HepG2 (cell line): ENCODE measurements around the gene ATP5PF. TPM values are rescaled to one million over a fixed set of nuclear protein-coding genes. Genes with fewer than 3 reads are reported as not detected.

ENCODE experiments used
- ATAC-seq: fragments of 200-7000 bp; cut with Tn5 transposase; 3 replicates; pipeline ENCODE4 v1.9.1; 2020; ENCODE audit warnings: mild to moderate bottlenecking, moderate library complexity
- BruUV-seq: library from RNA; stranded (reverse); fragments of 400-500 nt; replicated peaks from 2 replicates; lab custom pipeline; 2021; lab: Mats Ljungman, UMichigan
- CTCF ChIA-PET: fragments of 300-600 bp; formaldehyde crosslinking; extraction: SDS; loops from one replicate; lab custom pipeline; 2021; ENCODE audit warnings: low total read pairs, inconsistent platforms, low intra/inter-chr PET ratio; lab: Yijun Ruan, JAX
- POLR2A ChIA-PET: fragments of 350-600 bp; sonication (Branson Sonifier 250); formaldehyde crosslinking; loops from one replicate; lab custom pipeline; 2020; ENCODE audit warnings: antibody characterized with exemption, inconsistent platforms; lab: Yijun Ruan, JAX
- DNase-seq: peaks from one replicate; pipeline ENCODE4 v3.0.0-alpha.2; 2015; ENCODE audit warnings: low spot score
- FAIRE-seq: peaks from 3 replicates; lab custom pipeline; 2011; peaks lifted over from hg19 to GRCh38; lab: Jason Lieb, UNC
- H2AFZ ChIP-seq: one replicate; pipeline ENCODE4 v1.6.1; 2011; ENCODE audit warnings: low read length, inconsistent platforms
- H3K27ac ChIP-seq: fragments of 300-600 bp; 3 replicates; pipeline ENCODE4 v1.8.0; 2011; ENCODE audit warnings: mixed run types, mild to moderate bottlenecking, mixed read lengths, low read length, inconsistent platforms; ENCODE audit not compliant: insufficient read depth; ENCODE audit errors: extremely low read length
- H3K27me3 ChIP-seq, 2 experiments: fragments of 200-600 bp in 1 of 2; 2 replicates in 1 of 2; 3 replicates in 1 of 2; pipeline versions ENCODE4 v1.6.0 to v1.8.0; 2011; ENCODE audit warnings: low read length in 2 of 2, mild to moderate bottlenecking in 2 of 2, moderate library complexity in 2 of 2, inconsistent platforms in 1 of 2; ENCODE audit not compliant: insufficient read depth in 2 of 2, control insufficient read depth in 1 of 2
- H3K36me3 ChIP-seq, 2 experiments: fragments of 200-600 bp in 1 of 2; replicated peaks in 1 of 2; 2 replicates in 1 of 2; 3 replicates in 1 of 2; pipeline versions ENCODE4 v1.5.1 to v1.8.0; 2011; ENCODE audit warnings: low read length in 2 of 2, inconsistent platforms in 1 of 2; ENCODE audit not compliant: insufficient read depth in 2 of 2, control insufficient read depth in 1 of 2
- H3K4me1 ChIP-seq: 2 replicates; pipeline ENCODE4 v1.5.1; 2012; ENCODE audit warnings: low read length, inconsistent platforms; ENCODE audit not compliant: insufficient read depth
- H3K4me2 ChIP-seq: 2 replicates; pipeline ENCODE4 v1.6.0; 2011; ENCODE audit warnings: low read depth, low read length, inconsistent platforms
- H3K4me3 ChIP-seq, 3 experiments: fragments of 200-600 bp in 1 of 3; sonication (generic), shearing (Covaris generic) in 1 of 3; replicated peaks in 1 of 3; 2 replicates each; pipeline ENCODE4 v1.5.1; 2011 to 2016; ENCODE audit warnings: low read length in 3 of 3, inconsistent platforms in 2 of 3, low read depth in 2 of 3, mild to moderate bottlenecking in 2 of 3, control low read depth in 1 of 3, mixed read lengths in 1 of 3; ENCODE audit not compliant: insufficient read depth in 1 of 3
- H3K79me2 ChIP-seq: one replicate; pipeline ENCODE4 v1.6.1; 2011; ENCODE audit warnings: low read length, inconsistent platforms; ENCODE audit not compliant: insufficient read depth
- H3K9ac ChIP-seq: 2 replicates; pipeline ENCODE4 v1.6.0; 2011; ENCODE audit warnings: mild to moderate bottlenecking, low read depth, low read length, inconsistent platforms; ENCODE audit not compliant: insufficient read depth
- H3K9me3 ChIP-seq: 2 replicates; pipeline ENCODE4 v1.5.1; 2012; ENCODE audit warnings: mild to moderate bottlenecking, low read length
- H4K20me1 ChIP-seq: 2 replicates; pipeline ENCODE4 v1.6.0; 2011; ENCODE audit warnings: inconsistent platforms, mild to moderate bottlenecking, low read length, moderate library complexity; ENCODE audit not compliant: insufficient read depth
- ASH2L ChIP-seq: fragments of 300-600, 200-600 bp; sonication (generic); IDR thresholded peaks from 2 replicates; pipeline ENCODE4 v1.7.0; 2017; ENCODE audit warnings: low read depth, mild to moderate bottlenecking, moderate library complexity, mixed read lengths, low read length; ENCODE audit not compliant: insufficient read length
- FOXA3 ChIP-seq: IDR thresholded peaks from 2 replicates; pipeline ENCODE4 v1.6.1; 2016; ENCODE audit warnings: missing genetic modification reagents, missing compliant biosample characterization
- KDM3A ChIP-seq: IDR thresholded peaks from 2 replicates; pipeline ENCODE4 v1.6.1; 2018; ENCODE audit warnings: low read depth, missing compliant biosample characterization
- SALL2 ChIP-seq: sonication (generic); formaldehyde crosslinking; IDR thresholded peaks from 2 replicates; pipeline ENCODE4 v1.8.1; 2023; ENCODE audit warnings: mild to moderate bottlenecking, missing genetic modification reagents, inconsistent platforms
- ZBTB40 ChIP-seq, 2 experiments: fragments of 450-650 bp in 1 of 2; sonication (generic) in 1 of 2; formaldehyde crosslinking in 1 of 2; IDR thresholded peaks; 2 replicates each; pipeline versions ENCODE4 v1.6.1 to v1.8.0; 2016 to 2022; ENCODE audit warnings: antibody characterized with exemption in 1 of 2, mild to moderate bottlenecking in 1 of 2, missing genetic modification reagents in 1 of 2
- ZFX ChIP-seq: sonication (generic); formaldehyde crosslinking; IDR thresholded peaks from 2 replicates; pipeline ENCODE4 v1.4.0; 2020; ENCODE audit warnings: mild to moderate bottlenecking, low read depth, missing genetic modification reagents, moderate library complexity
- ZGPAT ChIP-seq: IDR thresholded peaks from 2 replicates; pipeline ENCODE4 v1.6.1; 2016; ENCODE audit warnings: mild to moderate bottlenecking
- ZNF18 ChIP-seq: sonication (generic); formaldehyde crosslinking; IDR thresholded peaks from 2 replicates; pipeline ENCODE4 v1.8.0; 2022; ENCODE audit warnings: mild to moderate bottlenecking, missing genetic modification reagents; ENCODE audit not compliant: insufficient replicate concordance
- ZNF335 ChIP-seq: sonication (generic); formaldehyde crosslinking; IDR thresholded peaks from 2 replicates; pipeline ENCODE4 v1.4.0; 2020; ENCODE audit warnings: missing genetic modification reagents
- ZNF629 ChIP-seq: sonication (generic); formaldehyde crosslinking; conservative IDR thresholded peaks from 2 replicates; pipeline ENCODE4 v1.5.0; 2020; ENCODE audit warnings: missing genetic modification reagents
- ZNF746 ChIP-seq: sonication (generic); formaldehyde crosslinking; IDR thresholded peaks from 2 replicates; pipeline ENCODE4 v1.8.0; 2022; ENCODE audit warnings: mild to moderate bottlenecking, missing genetic modification reagents
- WGBS: methylation state at CpG from one replicate; pipeline ENCODE4 v1.1.6; 2017; ENCODE audit warnings: low lambda C conversion rate; 5-methylcytosine and 5-hydroxymethylcytosine counted together
- in situ Hi-C: cut with HindIII; loops from 2 replicates; pipeline ENCODE4 v1.10.0; 2017; ENCODE audit warnings: low pct_unique_long_range_greater_than_20kb; ENCODE audit not compliant: extremely low pct_ligation_motif_present
- intact Hi-C: fragments of 100-400 bp; cut with micrococcal nuclease; formaldehyde crosslinking; loops from one replicate; pipeline ENCODE4 v1.10.0; 2022; ENCODE audit not compliant: unreplicated experiment
- polyA plus RNA-seq, 8 experiments: library from polyadenylated mRNA; depleted of rRNA in 3 of 8; stranded (reverse) in 7 of 8; unstranded in 1 of 8; fragments of >200 nt; fragmentation: Illumina TruSeq in 4 of 8; extraction: Trizol in 4 of 8; gene quantifications; 2 replicates each; pipeline versions ENCODE4 v1.2.1 to v1.2.3, GENCODE V29; 2011 to 2016; ENCODE audit warnings: low read depth in 4 of 8, missing spikeins in 1 of 8, mixed read lengths in 1 of 8; ENCODE audit not compliant: insufficient read depth in 1 of 8
- total RNA-seq, 5 experiments: library from RNA; depleted of rRNA; stranded (reverse); fragments of >200 nt; fragmentation: Illumina TruSeq; extraction: Trizol; gene quantifications; 2 replicates each; pipeline ENCODE4 v1.2.3, GENCODE V29; 2016; ENCODE audit warnings: low read depth in 1 of 5
- TF ChIP-seq, protein P1 (sequence below): sonication (generic); formaldehyde crosslinking; IDR thresholded peaks from 2 replicates; pipeline ENCODE4 v1.5.0; 2020; ENCODE audit warnings: missing genetic modification reagents

Gene ATP5PF
- total and polyA plus RNA-seq, 2 of the 13 experiments (the other 11 are each of a cell fraction or from before 2014, with no cell fraction given): 131 to 157 TPM

DNA sequence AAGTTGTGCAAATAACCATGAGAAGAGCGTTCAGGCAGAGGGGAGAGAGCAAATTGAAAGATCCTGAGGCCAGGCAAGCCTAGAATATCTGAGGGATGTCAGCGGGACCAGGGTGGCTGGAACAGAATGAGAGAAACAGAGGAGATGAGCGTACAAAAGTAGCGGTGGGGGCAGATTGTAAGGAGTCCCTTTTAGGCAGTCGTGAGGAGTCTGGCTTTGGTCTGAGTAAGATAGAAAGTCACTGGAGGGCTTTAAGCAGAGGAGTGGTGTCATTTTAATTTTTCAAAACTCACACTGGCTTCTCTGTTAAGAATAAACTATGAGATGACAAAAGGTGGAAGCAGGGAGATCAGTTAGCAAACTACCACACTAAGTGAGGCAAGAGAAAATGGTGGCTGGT is 24.2 kb downstream of the ATP5PF start:
- no peak overlapping the region for H3K27ac ChIP-seq
- no peak overlapping the region for H3K9ac ChIP-seq
- H3K79me2 ChIP-seq: no peaks in the 10 kb centered on the region
- in situ Hi-C loops: no loop called here
- H3K4me3 ChIP-seq: no peak overlapping the region
- no peaks in the 10 kb centered on the region for H3K4me1 ChIP-seq
- intact Hi-C loops: no loop called here
- no peak overlapping the region for H2AFZ ChIP-seq
- H4K20me1 ChIP-seq: no peaks in the 10 kb centered on the region
- FAIRE-seq (no peak), DNase-seq (no peak), ATAC-seq (no peak)
- CTCF ChIA-PET: no interaction called here
- WGBS: 50% methylated on average over 5 of the region's 5 CpGs
- H3K27me3 ChIP-seq: no peaks in the 10 kb centered on the region
- no peak overlapping the region for H3K4me2 ChIP-seq
- POLR2A ChIA-PET: no interaction called here
- no TSS peak for BruUV-seq
- no peaks in the 10 kb centered on the region for H3K9me3 ChIP-seq
- H3K36me3 ChIP-seq: no peaks in the 10 kb centered on the region
- TF ChIP-seq ZNF18 (no peak), KDM3A (CRISPR knock-in tag) (no peak), ZNF746 (CRISPR knock-in tag) (no peak), ZNF335 (CRISPR knock-in tag) (no peak), ZNF629 (no peak), FOXA3 (CRISPR knock-in tag) (no peak), ASH2L (no peak), ZFX (CRISPR knock-in tag) (no peak), ZBTB40 (IDR thresholded peaks at IDR 0.05) (no peak), ZBTB40 (CRISPR knock-in tag; IDR thresholded peaks at IDR 0.05) (no peak), SALL2 (CRISPR knock-in tag) (no peak), ZGPAT (no peak)
- TF ChIP-seq, protein P1, sequence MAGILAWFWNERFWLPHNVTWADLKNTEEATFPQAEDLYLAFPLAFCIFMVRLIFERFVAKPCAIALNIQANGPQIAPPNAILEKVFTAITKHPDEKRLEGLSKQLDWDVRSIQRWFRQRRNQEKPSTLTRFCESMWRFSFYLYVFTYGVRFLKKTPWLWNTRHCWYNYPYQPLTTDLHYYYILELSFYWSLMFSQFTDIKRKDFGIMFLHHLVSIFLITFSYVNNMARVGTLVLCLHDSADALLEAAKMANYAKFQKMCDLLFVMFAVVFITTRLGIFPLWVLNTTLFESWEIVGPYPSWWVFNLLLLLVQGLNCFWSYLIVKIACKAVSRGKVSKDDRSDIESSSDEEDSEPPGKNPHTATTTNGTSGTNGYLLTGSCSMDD (CRISPR knock-in tag): no peak
